Pancreas (tissue), 10 donors: Measurements from ENCODE around the gene ALPL. TPM values are rescaled to one million over a fixed set of nuclear protein-coding genes. Genes with fewer than 3 reads are reported as not detected.

Experiments
- ATAC-seq, 4 donors: fragments of 200-7000 bp; cut with Tn5 transposase; one replicate each; pipeline versions ENCODE4 v1.8.0 to v1.9.1; 2020; ENCODE audit warnings: mild to moderate bottlenecking in 4 of 4, moderate library complexity in 4 of 4
- DNase-seq, 6 donors: peaks; one replicate each; pipeline ENCODE4 v3.0.0-alpha.2; 2020
- FAIRE-seq: peaks from 2 replicates; lab custom pipeline; 2012; peaks lifted over from hg19 to GRCh38; lab: Jason Lieb, UNC
- H3K27ac ChIP-seq, 4 donors: fragments of 200-600 bp; sonication (generic); 1 replicate in 3 of 4; 2 replicates in 1 of 4; pipeline versions ENCODE4 v1.5.0 to v1.8.0; 2020
- H3K27me3 ChIP-seq, 4 donors: fragments of 200-600 bp; one replicate each; pipeline ENCODE4 v1.8.0; 2021
- H3K36me3 ChIP-seq, 3 donors: fragments of 200-600 bp; sonication (generic) in 1 of 3; one replicate each; pipeline versions ENCODE4 v1.5.0 to v1.8.0; 2020 to 2021
- H3K4me1 ChIP-seq, 3 donors: fragments of 200-600 bp; one replicate each; pipeline ENCODE4 v1.8.0; 2021
- H3K4me3 ChIP-seq, 4 donors: fragments of 200-600 bp; sonication (generic) in 2 of 4; one replicate each; pipeline versions ENCODE4 v1.5.0 to v1.8.0; 2020 to 2021
- H3K9me3 ChIP-seq, 4 donors: fragments of 200-600 bp; one replicate each; pipeline ENCODE4 v1.8.0; 2021
- CTCF ChIP-seq, 4 donors: fragments of 200-600 bp; sonication (generic) in 3 of 4; IDR thresholded peaks; one replicate each; pipeline versions ENCODE4 v1.5.0 to v1.8.0; 2021; ENCODE audit warnings: antibody characterized with exemption in 4 of 4
- whole genome bisulfite sequencing, 2 donors: extraction: QIAGEN DNeasy Blood & Tissue Kit; methylation state at CpG; one replicate each; pipeline ENCODE4 v1.1.7; 2013; 5-methylcytosine and 5-hydroxymethylcytosine counted together
- intact Hi-C, 3 donors: fragments of 100-400 bp; cut with DNase I; formaldehyde crosslinking; loops; one replicate each; pipeline versions ENCODE4 v1.11.1 to v1.14.2; 2022
- polyA plus RNA-seq, 2 donors: library from polyadenylated mRNA; stranded (reverse); fragments of 200-250 nt; gene quantifications; one replicate each; pipeline ENCODE4 v1.2.3, GENCODE V29; 2013
- total RNA-seq, 6 donors: library from RNA; stranded (reverse); fragmentation: NEBNext Ultra II Directional in 4 of 6; extraction: Animal tissue kit (Norgen Biotek cat#: 25700) in 4 of 6; gene quantifications; one replicate each; pipeline versions ENCODE4 v1.2.1 to v1.2.4, GENCODE V29; 2021 to 2023
- donor health status: healthy with polysubstance abuse.
- donor health status: DM: no; HTN: no; CAD: no; lungs with moderate emphysema.
- donor health status: DM: no; HTN: no; CAD: no.
- donor health status: control.
- donor health status: control.
- donor health status: Bipolar disorder and iron deficiency.
- donor health status: DM: yes; HTN: yes; CAD: no.
- donor health status: DM: no; HTN: no; CAD: no.
- donor health status: DM: no; HTN: no; CAD: no.
- donor health status: DM: yes; HTN: yes; CAD: no.

The ALPL gene
- total and polyA plus RNA-seq, 8 donors: 0.63 to 6.7 (median 3.0) TPM

- ATAC-seq (no peak), DNase-seq (no peak), FAIRE-seq (no peak)
- Histone ChIP-seq H3K36me3 (no peaks in the 10 kb centered on the region), H3K27me3 (no peaks in the 10 kb centered on the region), H3K4me1 (no peaks in the 10 kb centered on the region), H3K4me3 (no peak overlapping the region), H3K9me3 (no peaks in the 10 kb centered on the region), H3K27ac (no peak overlapping the region)
- intact Hi-C loops: no loop called here
- TF ChIP-seq CTCF (IDR thresholded peaks at IDR 0.05): no peak
- WGBS, 2 donors: 74 to 81% methylated on average over 11 of the region's 11 CpGs
Measured at GRCh38 chr1:21522525-21523038, 13.4 kb downstream of the ALPL start.

GRCh38 chr1:21523297-21523813, 14.1 kb downstream of the ALPL start:
- intact Hi-C loops: no loop called here
- DNase-seq (no peak), ATAC-seq (no peak), FAIRE-seq (no peak)
- H3K4me3 ChIP-seq: no peak overlapping the region
- no peaks in the 10 kb centered on the region for H3K27me3 ChIP-seq
- H3K36me3 ChIP-seq: no peaks in the 10 kb centered on the region
- WGBS, 2 donors: 89 to 92% methylated on average over 7 of the region's 7 CpGs
- no peak overlapping the region for H3K27ac ChIP-seq
- TF ChIP-seq CTCF (IDR thresholded peaks at IDR 0.05): no peak
- no peaks in the 10 kb centered on the region for H3K4me1 ChIP-seq
- H3K9me3 ChIP-seq: no peaks in the 10 kb centered on the region

GRCh38 chr1:21524220-21524619, 15.0 kb downstream of the ALPL start:
- H3K36me3 ChIP-seq: no peaks in the 10 kb centered on the region
- no peaks in the 10 kb centered on the region for H3K4me1 ChIP-seq
- no peak for TF ChIP-seq CTCF (IDR thresholded peaks at IDR 0.05)
- no peaks in the 10 kb centered on the region for H3K9me3 ChIP-seq
- H3K27me3 ChIP-seq: no peaks in the 10 kb centered on the region
- ATAC-seq: no peak
- H3K27ac ChIP-seq: no peak overlapping the region
- no peak for FAIRE-seq
- intact Hi-C loops: no loop called here
- no peak for DNase-seq
- WGBS, 2 donors: 83 to 87% methylated on average over 5 of the region's 5 CpGs
- H3K4me3 ChIP-seq: no peak overlapping the region

GRCh38 chr1:21524686-21525339, 15.6 kb downstream of the ALPL start:
- TF ChIP-seq CTCF (IDR thresholded peaks at IDR 0.05): no peak
- Histone ChIP-seq H3K4me3 (no peak overlapping the region), H3K4me1 (no peaks in the 10 kb centered on the region), H3K27ac (no peak overlapping the region), H3K27me3 (no peaks in the 10 kb centered on the region), H3K36me3 (no peaks in the 10 kb centered on the region), H3K9me3 (no peaks in the 10 kb centered on the region)
- DNase-seq (no peak), ATAC-seq (no peak), FAIRE-seq (no peak)
- WGBS, 2 donors: 80% methylated on average over 14 of the region's 14 CpGs
- intact Hi-C loops: no loop called here

- DNase-seq: no peak
- WGBS, 2 donors: 78 to 88% methylated on average over 7 of the region's 7 CpGs
- Histone ChIP-seq H3K9me3 (no peaks in the 10 kb centered on the region), H3K27me3 (no peaks in the 10 kb centered on the region), H3K4me3 (no peak overlapping the region), H3K4me1 (no peaks in the 10 kb centered on the region), H3K27ac (no peak overlapping the region), H3K36me3 (no peaks in the 10 kb centered on the region)
- FAIRE-seq: no peak
- TF ChIP-seq CTCF (IDR thresholded peaks at IDR 0.05): no peak
- ATAC-seq: no peak
- intact Hi-C loops: no loop called here
Measured at GRCh38 chr1:21525340-21525717, 16.1 kb downstream of the ALPL start.
